ENCODE measurements around the gene NAPB.
A peak's percentile ranks its signal among the peaks of the same experiment; 100 is the strongest.

Gene NAPB

GRCh38 chr20:23404196-23404595 is 17.1 kb downstream of the NAPB start:
- DNase-seq (ENCODE audit: low spot score), result no peak

GRCh38 chr20:23403751-23404150 is 17.5 kb downstream of the NAPB start:
- DNase-seq (ENCODE audit: low spot score), result no peak

GRCh38 chr20:23401051-23401450 is 20.2 kb downstream of the NAPB start:
- no peak for DNase-seq (ENCODE audit: low spot score)

- peak; percentile 16 for DNase-seq (ENCODE audit: low spot score)
Observed at GRCh38 chr20:23399568-23400241, 21.6 kb downstream of the NAPB start.

GRCh38 chr20:23397961-23398360 is 23.3 kb downstream of the NAPB start:
- DNase-seq (ENCODE audit: low spot score), result peak; percentile 14

DNA sequence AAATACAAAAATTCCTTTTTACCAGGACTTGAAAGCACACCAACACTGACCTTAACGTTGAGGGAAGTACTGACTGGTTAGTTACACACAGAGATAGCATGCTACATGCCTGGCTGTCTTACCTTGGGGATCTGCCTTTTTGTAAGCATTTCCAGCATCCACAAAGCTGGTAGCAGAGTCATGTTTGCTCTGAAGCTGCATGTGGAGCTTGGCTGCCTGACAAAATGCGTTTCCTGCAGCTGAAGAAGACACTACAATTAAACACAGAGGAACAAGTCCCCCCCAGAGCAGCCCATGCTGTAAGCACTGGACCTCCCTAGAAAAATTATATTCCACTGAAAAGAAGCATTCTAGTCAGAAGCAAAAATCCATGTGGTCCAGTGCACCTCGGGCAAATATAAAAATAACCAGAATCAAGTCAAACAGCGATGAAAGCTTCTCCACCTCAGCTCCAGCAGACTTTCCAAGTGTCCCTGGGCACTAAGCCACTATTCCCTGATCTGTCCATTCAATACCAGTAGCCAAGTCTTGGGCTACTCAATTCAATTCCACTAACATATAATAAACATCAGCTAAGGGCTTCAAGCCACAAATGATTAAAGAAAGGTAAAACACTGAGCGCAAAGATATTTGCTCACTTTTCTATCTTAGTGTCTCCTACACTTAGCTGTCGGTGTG is 24.2 kb downstream of the NAPB start:
- no peak for DNase-seq (ENCODE audit: low spot score)

DNA sequence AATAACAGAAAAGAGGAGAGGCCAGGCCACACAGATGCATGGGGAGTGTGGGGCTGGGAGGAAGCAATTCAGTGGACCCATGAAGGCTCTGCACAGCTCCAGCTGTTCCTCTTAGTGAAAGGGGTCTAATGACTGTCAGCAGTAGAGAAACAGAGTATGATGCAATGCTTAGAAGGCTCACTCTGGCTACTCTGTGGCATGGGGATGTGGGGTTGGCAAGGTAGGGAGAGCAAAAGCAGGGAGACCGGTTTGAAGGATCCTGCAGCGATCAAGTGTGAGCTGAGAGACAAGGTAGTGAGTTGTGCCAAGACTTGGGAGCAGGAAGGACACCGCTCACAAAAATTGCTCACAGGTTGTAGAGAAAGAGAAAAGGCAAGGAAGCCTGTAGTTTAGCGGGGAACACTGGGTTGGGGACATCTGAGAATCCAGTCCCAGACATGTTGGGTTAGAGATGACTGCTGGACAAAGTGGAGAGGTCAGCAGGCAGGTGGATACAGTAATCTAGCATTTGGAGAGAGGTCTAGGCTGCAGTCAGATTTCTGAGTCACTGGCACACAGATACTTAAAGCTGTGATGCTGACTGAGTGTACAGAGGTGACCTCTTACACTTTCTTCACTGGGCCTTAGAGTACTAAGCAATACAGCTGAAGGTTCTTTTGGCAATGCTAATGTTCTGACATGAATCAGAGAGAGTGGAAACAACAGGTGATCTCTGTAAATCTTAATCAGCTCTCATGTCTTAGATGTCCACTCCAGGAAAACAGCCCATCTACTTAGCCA is 27.1 kb downstream of the NAPB start:
- DNase-seq (ENCODE audit: low spot score), result no peak

DNA sequence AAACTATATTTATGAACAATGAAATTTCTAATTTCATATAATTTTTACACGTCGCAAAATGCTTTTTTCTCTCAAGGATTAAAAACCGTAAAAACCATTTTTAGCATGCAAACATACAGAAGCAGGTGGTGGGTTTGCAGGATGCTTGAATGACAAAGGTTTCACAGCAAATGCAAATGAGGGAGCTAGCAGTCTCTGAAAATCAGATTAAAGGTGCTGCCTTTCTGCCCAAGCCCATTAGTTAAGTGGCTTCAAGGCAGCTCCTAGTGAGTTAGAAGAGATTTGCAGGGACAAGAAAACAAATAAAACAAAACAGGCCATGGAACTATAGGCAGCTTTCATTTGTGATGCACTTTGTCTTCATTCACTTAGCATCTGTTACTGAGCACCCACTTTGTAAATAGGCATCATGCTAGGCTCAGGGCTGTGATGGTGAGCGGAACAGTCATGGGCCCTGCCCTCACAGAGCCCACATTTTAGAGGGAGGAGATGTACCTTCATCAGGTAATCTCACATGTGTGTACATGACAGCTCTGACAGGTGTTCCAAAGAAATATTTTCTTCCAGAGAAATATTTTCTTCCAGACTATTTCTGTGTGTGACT is 29.5 kb downstream of the NAPB start:
- DNase-seq (ENCODE audit: low spot score), result no peak

- DNase-seq (ENCODE audit: low spot score), result no peak
Observed at GRCh38 chr20:23390091-23390774, 31.1 kb downstream of the NAPB start.

DNA sequence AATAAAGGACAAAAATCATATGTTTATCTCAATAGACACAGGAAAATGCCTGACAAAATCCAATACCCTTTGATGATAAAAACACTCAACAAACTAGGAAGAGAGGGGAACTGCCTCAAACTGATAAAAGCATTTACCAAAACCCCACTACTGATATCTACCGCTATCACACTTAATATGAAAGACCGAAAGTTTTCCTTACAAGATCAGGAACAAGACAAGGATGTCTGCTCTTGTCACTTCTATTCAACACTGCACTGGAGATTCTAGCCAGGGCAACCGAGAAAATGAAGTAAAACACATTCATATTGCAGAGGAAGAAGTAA is 34.2 kb downstream of the NAPB start:
- no peak for DNase-seq (ENCODE audit: low spot score)

DNA sequence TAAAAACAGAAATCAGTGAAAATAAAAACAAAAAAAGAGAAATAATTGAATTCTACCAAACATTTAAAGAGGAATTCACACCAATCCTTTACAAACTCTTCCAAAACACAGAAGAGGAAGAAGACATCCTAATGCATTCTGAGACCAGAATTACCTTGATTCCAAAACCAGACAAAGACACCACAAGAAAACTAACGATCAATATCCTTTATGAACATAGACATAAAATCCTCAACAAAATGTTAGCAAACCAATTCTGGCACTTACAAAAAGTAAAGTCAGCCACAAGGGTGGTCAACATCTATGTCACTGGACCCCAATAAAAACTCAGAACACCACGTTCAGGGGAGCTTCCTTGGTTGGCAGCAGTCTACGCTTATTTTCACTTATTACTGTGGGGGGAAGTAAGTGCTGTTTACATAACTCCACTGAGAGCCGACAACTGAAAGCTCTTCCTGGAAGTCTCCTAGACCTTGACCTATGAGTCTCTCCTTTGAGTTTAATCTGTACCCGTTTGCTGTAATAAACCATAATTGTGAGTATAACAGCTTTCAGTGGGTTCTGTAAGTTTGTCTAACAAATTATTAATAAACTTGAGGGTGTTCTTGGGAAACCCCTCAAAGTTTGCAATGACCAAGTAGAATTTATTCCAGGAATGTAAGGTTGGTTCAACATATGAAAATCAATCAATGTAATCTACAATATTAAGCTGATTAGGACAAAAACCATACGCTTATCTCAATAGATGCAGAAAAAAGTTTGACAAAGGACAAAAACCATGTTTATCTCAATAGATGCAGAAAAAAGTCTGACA is 34.8 kb downstream of the NAPB start:
- no peak for DNase-seq (ENCODE audit: low spot score)

GRCh38 chr20:23381876-23382275 is 39.4 kb downstream of the NAPB start:
- DNase-seq (ENCODE audit: low spot score), result no peak

- no peak for DNase-seq (ENCODE audit: low spot score)
Observed at GRCh38 chr20:23379772-23380171, 41.5 kb downstream of the NAPB start.

DNA sequence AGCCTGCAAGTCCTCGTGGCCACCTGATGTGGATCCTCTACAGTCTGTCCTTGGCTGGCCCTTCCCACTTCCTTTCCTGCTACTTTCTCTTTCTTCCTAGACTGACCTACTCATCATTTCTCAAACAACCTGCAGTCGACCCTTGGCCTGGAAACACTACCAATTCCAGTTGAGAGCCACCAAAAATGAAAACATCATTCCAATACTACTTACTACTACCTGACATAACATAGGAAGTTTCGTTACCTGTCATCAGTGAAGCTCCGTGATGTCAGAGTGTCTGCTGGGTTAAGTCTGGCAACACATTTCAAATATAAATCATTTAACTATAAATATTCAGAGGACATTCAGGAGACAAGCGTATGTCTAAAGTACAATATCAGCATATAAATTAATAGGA is 45.5 kb downstream of the NAPB start:
- no peak for DNase-seq (ENCODE audit: low spot score)

GRCh38 chr20:23374441-23374840 is 46.8 kb downstream of the NAPB start:
- DNase-seq (ENCODE audit: low spot score), result no peak

DNA sequence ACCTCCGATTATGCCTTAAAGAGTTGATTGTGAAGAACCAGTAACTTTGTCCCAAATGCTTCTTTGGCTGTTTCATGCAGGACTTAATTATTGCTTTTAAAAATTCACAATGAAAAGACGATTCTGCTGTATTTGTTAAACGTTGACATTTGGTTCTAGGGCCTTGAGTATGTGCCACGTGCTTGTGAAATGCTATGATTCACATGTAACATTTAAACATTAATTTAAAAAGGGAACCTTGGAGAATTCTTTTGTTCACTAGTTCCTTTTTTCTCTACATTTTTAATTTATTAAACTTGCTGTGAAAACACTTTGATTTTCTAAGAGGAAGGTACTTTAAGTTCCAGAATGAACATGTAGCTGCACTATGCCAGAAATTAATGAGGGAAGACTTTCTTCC is 49.8 kb downstream of the NAPB start:
- no peak for DNase-seq (ENCODE audit: low spot score)

GRCh38 chr20:23370873-23371272 is 50.4 kb downstream of the NAPB start:
- no peak for DNase-seq (ENCODE audit: low spot score)

DNA sequence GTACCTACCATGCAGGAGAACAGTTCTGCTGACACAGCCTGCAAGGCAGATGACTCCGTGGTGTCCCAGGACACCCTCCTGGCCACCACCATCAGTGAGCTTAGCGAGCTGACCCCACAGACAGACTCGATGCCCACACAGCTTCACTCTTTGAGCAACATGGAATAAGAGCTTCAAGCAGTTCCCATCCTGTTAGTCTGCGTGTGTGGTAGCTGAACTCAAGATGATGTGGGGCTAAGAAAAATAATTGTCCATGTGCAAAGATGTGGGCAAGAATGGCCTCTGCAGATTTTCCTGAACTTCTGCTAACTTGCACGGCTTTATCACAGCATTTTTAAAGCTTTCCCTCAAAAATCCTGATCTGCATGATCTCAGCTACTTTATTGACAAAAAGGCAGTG is 51.0 kb downstream of the NAPB start:
- no peak for DNase-seq (ENCODE audit: low spot score)

DNA sequence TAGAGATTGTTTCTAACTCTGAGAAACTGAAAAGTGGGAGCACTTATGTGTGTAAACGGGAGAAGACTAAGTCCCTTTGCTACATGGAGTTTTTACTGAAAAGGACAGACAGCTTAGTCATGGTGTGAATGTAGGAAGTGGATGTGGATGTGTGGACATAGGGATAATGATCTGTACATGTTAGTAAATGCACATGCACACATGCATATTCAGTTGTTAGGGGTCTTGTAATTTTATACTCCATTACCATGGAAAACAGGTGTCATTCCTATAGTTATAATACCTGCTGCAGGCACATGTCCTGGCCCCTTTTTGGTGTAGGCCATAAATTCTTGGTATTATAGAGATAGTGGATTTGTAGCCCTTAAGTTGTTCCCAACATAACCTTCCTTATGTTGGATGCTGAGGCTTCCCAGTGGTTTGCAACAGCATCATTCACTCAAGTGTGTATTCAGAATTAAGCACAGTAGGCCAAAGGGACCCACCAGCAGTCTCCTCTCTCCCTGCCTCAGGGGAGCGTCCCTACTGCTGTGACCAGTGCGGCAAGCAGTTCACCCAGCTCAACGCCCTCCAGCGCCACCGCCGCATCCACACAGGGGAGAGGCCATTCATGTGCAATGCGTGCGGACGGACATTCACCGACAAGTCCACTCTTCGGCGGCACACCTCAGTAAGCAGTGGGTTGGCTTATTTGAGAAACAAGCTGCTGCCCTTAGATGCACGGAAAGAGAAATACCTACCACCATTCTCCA is 52.0 kb downstream of the NAPB start:
- DNase-seq (ENCODE audit: low spot score), result no peak

DNA sequence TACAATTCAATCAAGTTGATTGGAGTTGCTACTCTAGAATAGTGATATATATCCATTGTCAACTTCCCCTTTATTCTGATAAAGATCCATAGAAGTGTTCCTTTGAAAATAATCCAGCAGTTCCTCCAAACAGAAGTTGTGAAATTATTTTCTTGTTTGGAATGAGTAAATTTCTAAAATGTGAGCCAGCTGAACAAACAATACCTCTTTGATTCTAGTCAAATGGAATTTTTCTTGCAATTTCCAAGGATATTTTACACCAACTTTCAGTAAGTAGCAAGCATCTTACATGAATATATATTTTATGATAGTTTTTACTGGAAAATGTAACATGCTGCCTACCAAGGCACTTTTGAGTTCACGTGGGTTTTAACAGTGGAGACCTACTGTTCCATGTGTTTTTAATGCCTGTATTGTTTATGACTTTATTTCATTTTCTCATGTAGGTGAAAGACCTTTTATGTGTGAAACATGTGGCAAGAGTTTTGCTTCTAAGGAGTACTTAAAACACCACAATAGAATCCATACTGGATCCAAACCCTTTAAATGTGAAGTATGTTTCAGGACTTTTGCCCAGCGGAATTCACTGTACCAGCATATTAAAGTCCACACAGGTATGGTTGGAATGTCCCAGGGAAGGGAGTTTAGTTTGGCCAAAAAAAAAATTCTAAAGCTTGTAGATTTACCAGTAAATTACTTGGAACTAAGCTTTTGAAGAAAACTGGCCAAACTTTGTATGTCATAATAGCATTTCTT is 52.8 kb downstream of the NAPB start:
- no peak for DNase-seq (ENCODE audit: low spot score)

All from CD4-positive, alpha-beta T cell treated with Interleukin-2 at 100 ng/mL for 4 hours (primary cell).